ENCODE results near the gene SLC5A10.
"Not testable (repeated sequence)": the region's sequence is repeated elsewhere in the genome, so short reads cannot be mapped to it uniquely, and the experiment has no call there.

SLC5A10 gene

GRCh38 chr17:19047510-19047909 is 95.5 kb downstream of the SLC5A10 start:
- DNase-seq, result not testable (repeated sequence)

DNA sequence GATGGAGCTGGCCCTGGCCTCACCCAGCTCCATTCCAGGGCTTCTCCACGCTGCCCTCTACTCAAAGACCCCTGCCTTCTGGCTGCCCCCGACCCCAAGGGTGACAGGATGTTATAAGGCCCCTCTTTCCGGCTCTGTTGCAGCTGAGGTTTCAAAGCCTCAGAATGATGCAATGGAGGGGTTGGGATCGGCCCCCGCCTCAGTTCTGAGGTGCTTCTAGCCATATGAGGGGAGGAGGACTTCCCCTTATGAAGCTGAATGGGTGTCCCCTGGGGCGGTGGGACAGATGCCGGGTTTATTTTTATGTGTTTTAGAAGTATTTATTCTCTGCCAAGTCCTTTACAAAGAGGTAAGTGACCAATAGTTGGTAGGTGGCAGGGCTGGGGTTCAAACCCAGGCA is 96.9 kb downstream of the SLC5A10 start:
- not testable (repeated sequence) for DNase-seq

- not testable (repeated sequence) for DNase-seq
These were observed 103.5 kb downstream of the SLC5A10 start for GRCh38 chr17:19055447-19055846.

DNA sequence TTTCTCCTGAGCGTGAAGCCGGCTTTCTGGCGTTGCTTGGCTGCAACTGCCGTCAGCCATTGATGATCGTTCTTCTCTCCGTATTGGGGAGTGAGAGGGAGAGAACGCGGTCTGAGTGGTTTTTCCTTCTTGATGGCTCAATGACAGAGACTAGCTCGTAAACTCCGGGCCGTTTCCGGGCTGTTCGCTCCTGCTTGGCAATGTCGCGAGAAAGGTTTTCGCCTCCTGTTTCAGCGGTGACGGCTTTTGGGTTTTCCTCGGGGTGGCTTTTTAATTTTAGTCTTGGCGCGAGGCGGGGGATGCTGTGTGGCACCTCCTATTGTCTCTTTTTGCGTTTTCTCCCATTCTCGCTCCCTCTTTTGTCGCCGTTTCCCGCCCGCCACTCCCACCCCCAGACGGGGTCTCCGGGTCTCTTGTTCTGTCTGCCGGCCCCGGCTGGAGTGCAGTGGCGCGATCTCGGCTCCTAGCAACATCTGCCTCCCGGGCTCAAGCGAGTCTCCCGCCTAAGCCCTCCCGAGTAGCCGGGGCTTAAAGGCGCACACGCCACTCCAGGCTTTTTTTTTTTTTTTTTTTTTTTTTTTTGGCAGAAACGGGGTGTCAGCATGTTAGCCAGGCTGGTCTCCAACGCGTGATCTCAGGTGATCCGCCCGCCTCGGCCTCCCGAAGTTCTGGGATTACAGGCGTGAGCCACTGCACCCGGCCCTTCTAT is 110.2 kb downstream of the SLC5A10 start:
- not testable (repeated sequence) for DNase-seq

- DNase-seq, result not testable (repeated sequence)
These were observed 110.9 kb downstream of the SLC5A10 start for GRCh38 chr17:19062718-19063325.

GRCh38 chr17:19063326-19063956 is 111.5 kb downstream of the SLC5A10 start:
- not testable (repeated sequence) for DNase-seq

DNA sequence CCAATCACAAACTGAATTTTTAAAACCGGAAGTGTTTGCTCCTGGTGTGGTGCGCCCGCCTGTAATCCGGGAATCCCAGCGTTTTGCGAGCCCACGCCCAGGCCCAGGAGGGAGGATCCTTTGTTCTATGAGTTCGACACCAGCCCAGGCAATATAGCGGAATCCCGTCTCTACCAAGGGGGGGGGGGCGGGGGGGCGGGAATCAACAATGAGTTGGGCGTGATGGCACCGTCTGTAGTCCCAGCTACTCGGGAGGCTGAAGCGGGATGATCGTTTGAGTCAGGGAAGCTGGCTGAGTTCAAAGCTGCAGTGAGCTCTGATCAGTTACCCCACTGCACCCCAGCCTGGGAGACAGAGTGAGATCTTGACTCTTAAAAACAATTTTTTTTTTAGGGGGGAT is 112.4 kb downstream of the SLC5A10 start:
- not testable (repeated sequence) for DNase-seq

- DNase-seq, result not testable (repeated sequence)
These were observed 118.6 kb downstream of the SLC5A10 start for GRCh38 chr17:19070318-19071168.

All from NCI-H82 (cell line).